Neuron (in vitro differentiated cells): ENCODE measurements around the gene CCR7.

ENCODE experiments used
- H2AFZ ChIP-seq: one replicate; pipeline ENCODE4 v1.6.1; 2013; ENCODE audit warnings: low read depth, mild to moderate bottlenecking, inconsistent platforms, low read length, moderate library complexity
- H3K27me3 ChIP-seq: one replicate; pipeline ENCODE4 v1.6.1; 2013; ENCODE audit warnings: low read length; ENCODE audit not compliant: insufficient read depth
- H3K36me3 ChIP-seq: one replicate; pipeline ENCODE4 v1.6.1; 2013; ENCODE audit warnings: low read length; ENCODE audit not compliant: insufficient read depth
- H3K4me1 ChIP-seq: one replicate; pipeline ENCODE4 v1.6.1; 2013; ENCODE audit warnings: low read length; ENCODE audit not compliant: insufficient read depth
- H3K4me3 ChIP-seq: 2 replicates; pipeline ENCODE4 v1.5.1; 2013; ENCODE audit warnings: mild to moderate bottlenecking, low read length, moderate library complexity
- H3K9me3 ChIP-seq: one replicate; pipeline ENCODE4 v1.6.1; 2013; ENCODE audit warnings: low read length

Gene CCR7

GRCh38 chr17:40511667-40512220, 53.5 kb downstream of the CCR7 start:
- Histone ChIP-seq H3K4me1 (peaks cover 5% of the 10 kb centered on the region), H2AFZ (no peak overlapping the region), H3K4me3 (no peak overlapping the region), H3K36me3 (no peaks in the 10 kb centered on the region), H3K9me3 (no peaks in the 10 kb centered on the region), H3K27me3 (no peaks in the 10 kb centered on the region)

- Histone ChIP-seq H3K9me3 (no peaks in the 10 kb centered on the region), H3K36me3 (no peaks in the 10 kb centered on the region), H3K27me3 (no peaks in the 10 kb centered on the region), H3K4me3 (no peak overlapping the region), H3K4me1 (peaks cover 5% of the 10 kb centered on the region), H2AFZ (no peak overlapping the region)
Observed at GRCh38 chr17:40511136-40511535, 54.1 kb downstream of the CCR7 start.

GRCh38 chr17:40510328-40510648, 55.0 kb downstream of the CCR7 start:
- Histone ChIP-seq H3K4me1 (peaks cover 5% of the 10 kb centered on the region), H3K9me3 (no peaks in the 10 kb centered on the region), H3K4me3 (no peak overlapping the region), H2AFZ (no peak overlapping the region), H3K27me3 (no peaks in the 10 kb centered on the region), H3K36me3 (no peaks in the 10 kb centered on the region)

GRCh38 chr17:40509626-40510327, 55.5 kb downstream of the CCR7 start:
- H2AFZ ChIP-seq, result no peak overlapping the region
- no peaks in the 10 kb centered on the region for H3K27me3 ChIP-seq
- H3K36me3 ChIP-seq, result no peaks in the 10 kb centered on the region
- peaks cover 5% of the 10 kb centered on the region for H3K4me1 ChIP-seq
- H3K4me3 ChIP-seq, result no peak overlapping the region
- no peaks in the 10 kb centered on the region for H3K9me3 ChIP-seq

GRCh38 chr17:40506786-40507185, 58.5 kb downstream of the CCR7 start:
- Histone ChIP-seq H3K36me3 (no peaks in the 10 kb centered on the region), H3K4me3 (no peak overlapping the region), H3K27me3 (no peaks in the 10 kb centered on the region), H2AFZ (no peak overlapping the region), H3K9me3 (no peaks in the 10 kb centered on the region), H3K4me1 (peaks cover 5% of the 10 kb centered on the region)
